Anterior cingulate cortex (tissue), 58 donors: ENCODE data around the gene VAC14.
"Not testable (repeated sequence)": the region's sequence is repeated elsewhere in the genome, so short reads cannot be mapped to it uniquely, and the experiment has no call there.

ENCODE experiments used
- DNase-seq, 58 donors: peaks; one replicate each; lab custom pipeline; 2025; lab: John Stamatoyannopoulos, UW

The VAC14 gene

DNA sequence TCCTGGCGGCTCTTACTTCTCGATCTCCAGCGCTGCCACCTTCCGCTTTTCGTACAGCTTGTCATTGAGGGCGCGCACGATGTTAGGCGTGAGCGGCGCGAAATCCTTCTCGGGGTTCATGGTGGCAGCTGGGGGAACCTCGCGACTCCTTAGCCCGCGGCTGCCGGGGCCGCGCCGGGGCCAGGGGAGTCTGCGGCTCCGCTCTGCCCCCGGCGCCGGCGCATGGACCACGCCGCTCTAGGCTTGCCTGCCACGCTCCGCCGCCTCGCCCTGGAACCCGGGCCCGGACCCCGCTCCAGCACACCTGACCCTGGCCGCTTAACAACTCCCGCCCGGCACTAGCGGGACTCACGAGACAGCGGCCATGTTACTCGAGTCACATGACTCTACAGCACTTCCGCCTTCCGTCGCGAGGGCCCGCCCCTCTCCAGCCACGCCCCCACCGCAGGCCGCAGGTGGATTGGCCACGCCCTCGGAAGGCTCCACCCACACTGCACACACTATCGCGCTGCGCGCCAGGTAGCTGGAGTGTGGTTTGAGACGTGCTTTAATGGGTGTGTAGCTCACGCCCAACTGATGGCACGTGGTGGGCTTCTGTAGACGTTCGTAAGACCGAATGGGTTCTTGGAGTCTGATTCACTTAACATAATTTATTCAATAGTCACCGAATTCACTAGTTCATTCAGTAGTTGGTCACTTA is at the start of gene VAC14:
Gene VAC14, minus strand, starts transcription at position 378 of the 700 bp plus-strand sequence. Its CDS starts 258 bp downstream, at position 120.
- peak in 57 of 58 donors; percentile 33 to 91 (median 81) for DNase-seq

DNA sequence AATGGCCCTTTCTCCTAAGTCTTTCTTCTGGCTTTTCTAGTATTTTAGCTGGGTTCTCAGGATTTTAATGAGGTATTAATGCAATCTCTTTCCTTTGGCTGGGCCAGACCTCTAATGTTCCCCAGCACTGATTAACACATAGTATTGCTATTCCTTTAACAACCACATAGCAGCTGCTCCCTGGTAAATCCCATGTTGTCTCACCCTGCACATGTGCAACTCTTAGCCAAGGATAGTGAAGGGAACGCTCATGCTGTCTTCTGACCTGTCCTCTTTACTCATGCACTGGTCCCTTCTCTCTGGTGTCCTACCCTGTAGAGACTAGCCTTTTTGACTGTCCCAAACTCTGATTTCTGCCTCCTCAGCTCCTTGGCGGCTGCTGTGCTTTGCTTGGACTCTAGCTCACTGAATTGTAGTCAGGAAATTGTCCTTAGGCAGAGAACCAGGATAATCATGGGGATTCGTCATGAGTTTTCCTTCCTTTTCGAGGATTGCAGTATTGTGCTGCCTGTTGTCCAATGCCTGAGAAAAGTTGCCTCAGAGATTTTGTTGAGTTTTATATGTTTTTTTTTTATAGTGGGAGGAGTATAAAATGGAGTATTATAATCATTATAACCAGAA is 22.6 kb upstream of the VAC14 start:
- DNase-seq, result not testable (repeated sequence)

DNA sequence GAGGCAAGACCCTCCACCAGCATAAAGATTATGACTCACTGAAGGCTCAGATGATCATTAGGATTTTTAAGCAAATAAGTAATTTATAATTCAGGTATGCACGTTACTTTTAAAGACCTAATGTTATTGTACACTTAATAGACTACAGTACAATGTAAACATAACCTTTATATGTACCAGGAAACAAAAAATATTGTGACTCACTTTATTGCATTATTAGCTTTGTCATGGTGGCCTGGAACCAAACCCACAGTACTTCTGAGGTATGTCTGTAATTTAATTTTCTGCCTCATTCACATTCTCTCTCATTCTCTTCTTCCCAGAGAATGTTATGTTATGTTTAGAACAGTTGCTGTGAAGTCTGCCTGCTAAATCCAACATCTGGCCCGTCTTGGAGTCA is 21.8 kb upstream of the VAC14 start:
- not testable (repeated sequence) for DNase-seq

DNA sequence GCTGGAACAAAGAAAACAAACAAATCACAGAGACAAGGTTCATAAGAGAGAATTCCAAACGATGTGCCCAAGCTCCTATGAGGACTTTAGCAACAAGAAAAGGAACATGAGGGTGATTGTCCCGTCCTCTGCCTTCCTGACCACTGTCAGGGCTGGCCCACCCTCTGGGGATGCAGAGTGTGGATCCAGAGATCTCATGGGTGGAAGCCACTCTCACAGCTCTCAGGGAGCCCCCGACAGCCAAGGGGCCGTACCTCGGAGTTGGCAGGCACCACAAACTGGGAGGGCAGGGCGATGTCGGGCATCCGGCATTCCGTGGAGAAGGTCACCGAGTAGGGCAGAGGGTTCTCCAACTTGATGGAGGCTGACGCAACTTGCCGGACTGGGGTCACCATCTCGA is 17.1 kb upstream of the VAC14 start:
- not testable (repeated sequence) for DNase-seq

DNA sequence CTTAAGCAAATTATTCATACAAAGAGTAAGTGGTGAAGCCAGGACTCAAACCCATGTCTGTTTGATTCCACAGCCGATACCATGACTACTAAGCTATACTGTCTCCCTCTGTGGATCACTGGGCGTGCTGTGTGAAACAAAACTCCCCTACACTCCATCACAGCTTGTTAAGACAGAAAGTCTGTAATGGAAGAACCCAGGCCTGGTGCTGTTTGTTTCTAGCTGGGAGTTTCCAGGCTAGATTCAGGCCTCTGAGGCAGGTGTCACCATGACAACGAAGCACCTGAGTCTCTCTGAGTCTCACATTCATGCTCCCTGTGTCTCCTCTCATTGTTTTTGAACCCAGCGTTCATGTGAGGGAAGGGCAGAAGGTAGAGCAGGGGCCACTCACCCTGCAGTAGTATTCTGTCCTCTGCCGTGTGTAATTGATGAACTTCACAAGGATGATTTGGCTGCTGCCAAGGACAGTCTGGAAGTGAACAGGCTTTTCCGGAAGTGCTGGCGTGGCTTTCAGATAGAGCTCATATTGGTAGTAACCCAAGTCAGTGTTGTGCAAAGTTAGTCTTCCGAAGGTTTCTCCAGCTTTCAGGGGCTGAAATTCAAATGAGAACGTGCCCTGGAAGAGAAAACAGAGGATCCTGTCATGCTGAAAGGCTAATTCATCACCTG is 8.6 kb upstream of the VAC14 start:
- DNase-seq, result no peak

DNA sequence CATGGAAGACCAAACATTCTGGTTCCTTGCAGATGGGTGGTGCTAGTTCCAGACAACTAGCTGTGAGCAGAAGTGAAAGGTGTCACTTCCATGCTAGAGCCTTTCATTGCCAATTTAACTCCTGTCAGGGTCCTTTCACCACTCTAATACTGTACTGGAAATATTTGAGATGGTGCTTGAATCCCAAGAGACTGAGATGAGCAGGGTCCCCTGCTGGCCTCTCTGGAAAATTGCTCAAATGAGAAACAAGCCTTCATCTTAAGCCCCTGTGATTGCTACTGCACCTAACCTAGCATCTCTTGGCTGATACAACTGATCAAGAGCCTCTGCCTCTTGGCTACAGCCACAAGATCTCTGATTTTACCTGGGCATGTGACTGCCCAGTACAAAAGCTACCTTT is 7.4 kb upstream of the VAC14 start:
- DNase-seq, result no peak

DNA sequence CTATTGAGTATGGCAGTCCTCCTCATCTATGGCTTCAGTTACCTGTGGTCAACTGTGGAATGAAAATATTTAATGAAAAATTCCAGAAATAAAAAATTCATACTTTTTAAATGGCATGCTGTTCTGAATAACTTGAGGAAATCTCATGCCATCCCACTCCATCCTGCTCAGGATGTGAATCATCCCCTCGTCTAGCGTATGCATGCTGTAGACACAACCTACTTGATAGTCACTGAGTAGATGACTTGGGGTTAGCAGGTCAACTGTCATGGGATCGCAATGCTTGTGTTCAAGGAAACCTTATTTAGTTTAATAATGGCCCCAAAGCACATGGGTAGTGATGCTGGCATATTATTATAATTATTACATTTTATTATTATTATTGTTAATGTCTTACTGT is 4.8 kb upstream of the VAC14 start:
- DNase-seq, result no peak

DNA sequence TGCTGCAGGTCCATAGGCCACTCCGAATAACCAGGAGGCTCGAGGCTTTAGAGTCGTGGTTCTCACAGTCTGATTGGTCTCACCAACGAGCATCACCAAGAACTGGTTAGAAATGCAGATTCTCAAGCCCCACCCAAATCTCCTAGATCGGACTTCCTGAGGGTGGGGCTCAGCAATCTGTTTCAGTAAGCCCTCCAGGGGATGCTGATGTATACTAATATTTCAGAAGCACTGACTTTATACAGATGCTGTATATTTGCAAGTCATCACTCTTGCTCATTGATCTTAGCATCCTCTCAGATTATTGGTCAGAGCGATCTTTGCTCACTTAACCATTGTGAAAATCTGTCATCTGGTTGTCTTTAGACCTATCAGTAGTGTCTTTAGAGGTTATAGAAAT is 4.4 kb upstream of the VAC14 start:
- no peak for DNase-seq

DNA sequence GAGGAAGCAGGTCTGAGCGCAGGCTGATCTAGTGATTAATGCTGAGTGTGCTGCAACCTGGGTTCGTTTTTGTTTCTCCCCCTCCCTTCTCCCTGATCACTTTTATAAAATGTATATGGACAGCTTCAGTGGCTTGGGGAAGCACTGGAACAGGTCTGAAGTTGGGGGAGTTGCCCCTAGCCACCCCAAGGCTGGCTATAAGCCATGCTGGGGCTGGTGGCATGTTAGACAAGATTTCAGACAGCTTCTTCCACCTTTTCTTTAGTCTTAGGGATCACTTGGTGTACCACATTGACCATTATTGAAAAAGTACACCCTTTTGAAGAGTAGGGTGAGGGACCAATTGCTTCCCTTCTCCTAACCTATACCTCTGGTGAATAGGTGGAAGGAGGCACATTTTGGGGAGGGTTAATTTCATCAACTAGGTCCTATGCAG is 3.8 kb upstream of the VAC14 start:
- no peak for DNase-seq

DNA sequence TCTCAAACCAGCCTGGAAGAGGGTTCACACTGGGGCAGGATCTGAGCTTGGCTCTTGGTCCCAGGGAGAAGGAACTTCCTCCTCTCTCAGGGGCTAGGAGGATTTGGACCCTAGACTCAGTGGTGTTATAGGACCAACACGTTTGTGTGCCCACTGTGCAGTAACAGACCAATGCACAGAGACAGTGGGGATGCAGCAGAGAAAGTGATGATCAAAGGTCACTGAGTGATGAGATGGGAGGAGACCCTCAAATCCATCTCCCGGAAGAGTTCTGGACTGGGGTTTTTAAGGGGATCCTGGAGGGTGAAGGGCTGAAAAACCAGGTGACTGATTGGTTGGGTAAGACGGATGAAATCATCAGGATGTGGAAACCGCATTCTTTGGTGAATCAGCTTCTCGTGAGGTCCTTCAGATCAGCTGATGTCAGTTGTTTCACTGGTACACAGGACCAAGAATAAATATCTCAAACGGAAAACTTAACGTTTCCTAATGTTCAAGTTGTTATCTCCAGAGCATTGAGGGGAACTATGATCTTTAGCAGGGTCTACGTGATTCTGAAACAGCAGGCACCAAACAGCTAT is 3.3 kb upstream of the VAC14 start:
- DNase-seq, result no peak

DNA sequence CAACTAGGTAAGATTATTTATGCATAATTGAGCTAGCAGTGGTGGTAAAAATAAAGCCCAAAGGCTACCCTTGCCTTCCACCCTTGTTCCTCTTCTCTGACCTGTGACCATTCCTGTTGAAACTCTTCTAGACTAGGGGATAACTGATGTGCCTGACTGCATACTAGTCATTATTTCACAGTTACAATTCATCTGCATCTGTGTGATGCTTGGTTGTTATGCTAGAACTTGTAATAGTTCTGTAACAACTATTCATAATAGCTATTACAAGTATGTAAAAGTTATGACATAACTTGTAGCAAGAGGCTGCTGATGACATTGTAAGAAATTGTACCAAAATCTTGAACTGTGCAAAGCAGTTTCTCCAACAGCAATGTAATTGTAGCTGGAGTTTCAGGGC is 2.4 kb upstream of the VAC14 start:
- DNase-seq, result no peak

DNA sequence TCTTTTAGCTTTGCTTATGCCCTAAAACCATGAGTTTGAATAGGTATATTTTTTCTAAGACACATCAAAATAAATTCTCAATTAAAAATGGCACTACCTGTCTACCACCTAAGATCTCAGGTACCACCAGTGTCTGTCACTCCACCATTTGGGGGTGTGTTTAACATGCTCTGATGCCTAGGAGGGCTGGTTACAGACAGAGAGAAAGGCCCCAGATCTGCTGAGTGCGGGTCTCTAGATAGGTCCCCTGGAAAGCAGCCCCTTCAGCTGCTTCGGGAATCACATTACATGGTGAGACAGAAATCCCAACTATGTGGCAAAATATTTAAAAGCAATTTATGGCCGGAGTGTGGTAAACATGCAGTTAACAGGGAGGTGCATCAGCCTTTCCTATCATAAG is 653 bp upstream of the VAC14 start:
- DNase-seq, result no peak

DNA sequence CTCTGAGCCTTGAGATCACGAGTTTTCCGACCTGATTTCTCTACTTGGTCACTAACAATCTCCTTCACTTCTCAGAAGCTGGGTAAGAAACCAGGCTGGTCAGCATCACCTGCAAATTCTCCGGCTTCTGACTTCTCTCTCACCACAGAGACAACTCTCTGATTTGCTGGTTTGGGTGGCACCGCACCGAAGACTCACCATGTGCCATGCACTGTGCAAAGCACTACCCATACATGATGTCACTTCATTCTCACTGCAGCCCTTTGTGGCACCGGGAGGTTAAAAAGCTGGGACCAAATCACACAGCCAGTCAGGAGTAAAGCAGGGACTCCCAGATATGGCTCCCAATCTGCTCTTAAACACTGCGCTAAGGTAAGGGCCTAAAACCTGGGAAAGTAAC is 647 bp downstream of the VAC14 start:
- DNase-seq, result no peak

DNA sequence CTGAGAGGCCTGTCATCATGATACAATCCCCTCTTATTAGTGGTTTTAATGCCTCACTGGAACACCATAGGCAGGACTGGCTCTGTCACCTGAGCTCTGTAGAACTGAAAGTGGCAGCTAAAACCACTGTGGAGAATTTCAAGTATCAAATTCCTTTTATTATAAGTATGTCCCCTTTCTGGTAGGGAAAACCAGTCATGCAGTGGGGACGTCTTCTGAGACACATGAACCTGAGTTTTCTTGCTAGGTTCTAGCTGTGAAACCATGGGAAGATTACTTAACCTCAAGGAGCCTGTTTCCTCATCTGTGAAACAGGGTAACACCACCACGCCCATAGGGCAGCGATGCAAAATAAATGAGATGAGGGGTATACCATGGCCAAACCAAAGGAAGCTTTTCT is 4.7 kb downstream of the VAC14 start:
- no peak for DNase-seq

DNA sequence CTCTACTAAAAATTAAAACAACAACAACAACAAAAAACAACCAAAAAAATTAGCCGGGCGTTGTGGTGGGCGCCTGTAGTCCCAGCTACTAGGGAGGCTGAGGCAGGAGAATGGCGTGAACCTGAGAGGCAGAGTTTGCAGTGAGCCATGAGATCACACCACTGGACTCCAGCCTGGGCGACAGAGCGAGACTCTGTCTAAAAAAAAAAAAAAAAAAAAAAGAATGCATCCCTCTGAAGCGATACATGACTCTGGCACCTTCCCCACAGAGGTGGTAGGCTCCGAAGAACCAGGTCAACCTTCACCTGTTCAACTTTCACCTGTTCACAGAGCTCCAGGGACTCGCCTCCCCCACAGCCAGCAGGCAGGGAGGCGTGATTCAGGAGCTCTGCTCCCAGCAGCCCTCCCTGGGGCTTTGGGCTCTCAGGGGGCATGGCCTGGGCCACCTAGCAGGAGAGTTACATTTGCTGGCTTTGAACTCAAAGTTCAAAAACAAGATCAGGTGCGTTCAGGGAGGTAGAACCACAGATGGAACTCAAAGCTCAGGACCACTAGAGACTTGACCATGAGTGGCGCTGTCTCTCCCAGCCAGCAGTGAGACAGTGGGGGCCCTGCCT is 5.6 kb downstream of the VAC14 start:
- no peak for DNase-seq

DNA sequence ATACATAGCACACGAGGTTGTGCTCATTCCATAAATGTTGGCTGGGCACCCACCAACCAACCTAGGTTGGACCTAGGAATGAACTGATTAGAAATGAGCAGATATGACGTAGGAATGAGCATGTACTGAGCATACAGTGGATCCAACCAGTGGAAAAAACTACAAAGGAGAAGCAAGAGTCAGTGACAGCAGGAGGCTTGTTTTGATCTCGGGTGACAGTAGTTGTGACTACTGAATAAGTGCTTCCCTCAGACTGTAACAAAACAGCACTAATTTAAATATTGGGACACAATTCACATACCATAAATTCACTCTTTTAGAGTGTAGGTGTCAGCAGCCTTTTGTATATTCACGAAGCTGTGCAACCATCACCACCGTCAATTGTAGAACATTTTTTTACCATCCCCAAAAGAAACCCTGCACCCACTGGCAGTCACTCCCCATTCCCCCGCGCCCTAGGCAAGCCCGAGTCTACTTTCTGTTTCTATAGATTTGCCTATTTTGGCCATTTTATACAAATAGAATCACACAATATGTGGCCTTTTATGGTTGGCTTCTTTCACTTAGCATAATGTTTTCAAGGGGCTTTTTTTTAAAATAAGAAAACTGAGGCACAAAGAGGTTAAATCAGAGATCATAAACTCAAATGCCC is 7.0 kb downstream of the VAC14 start:
- no peak for DNase-seq

DNA sequence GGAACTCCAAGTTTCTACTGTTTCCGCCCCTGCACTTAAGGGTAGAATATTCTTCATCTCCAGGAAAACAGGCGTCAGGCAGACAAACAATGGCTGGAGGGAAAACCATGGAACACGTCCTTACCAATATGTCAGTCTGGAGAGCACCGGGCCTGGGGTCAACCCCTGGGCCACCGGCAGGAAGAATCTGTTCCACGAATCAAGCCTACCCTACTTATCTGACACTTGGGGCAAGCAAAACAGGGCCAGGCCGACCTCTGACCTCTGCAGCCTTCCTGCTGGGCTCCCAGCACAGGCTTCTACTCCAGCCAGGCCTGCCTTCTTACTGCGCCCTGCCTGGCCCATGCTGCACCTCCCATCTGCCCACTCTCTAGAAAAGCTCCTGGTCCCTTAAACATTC is 10.1 kb downstream of the VAC14 start:
- DNase-seq, result no peak

DNA sequence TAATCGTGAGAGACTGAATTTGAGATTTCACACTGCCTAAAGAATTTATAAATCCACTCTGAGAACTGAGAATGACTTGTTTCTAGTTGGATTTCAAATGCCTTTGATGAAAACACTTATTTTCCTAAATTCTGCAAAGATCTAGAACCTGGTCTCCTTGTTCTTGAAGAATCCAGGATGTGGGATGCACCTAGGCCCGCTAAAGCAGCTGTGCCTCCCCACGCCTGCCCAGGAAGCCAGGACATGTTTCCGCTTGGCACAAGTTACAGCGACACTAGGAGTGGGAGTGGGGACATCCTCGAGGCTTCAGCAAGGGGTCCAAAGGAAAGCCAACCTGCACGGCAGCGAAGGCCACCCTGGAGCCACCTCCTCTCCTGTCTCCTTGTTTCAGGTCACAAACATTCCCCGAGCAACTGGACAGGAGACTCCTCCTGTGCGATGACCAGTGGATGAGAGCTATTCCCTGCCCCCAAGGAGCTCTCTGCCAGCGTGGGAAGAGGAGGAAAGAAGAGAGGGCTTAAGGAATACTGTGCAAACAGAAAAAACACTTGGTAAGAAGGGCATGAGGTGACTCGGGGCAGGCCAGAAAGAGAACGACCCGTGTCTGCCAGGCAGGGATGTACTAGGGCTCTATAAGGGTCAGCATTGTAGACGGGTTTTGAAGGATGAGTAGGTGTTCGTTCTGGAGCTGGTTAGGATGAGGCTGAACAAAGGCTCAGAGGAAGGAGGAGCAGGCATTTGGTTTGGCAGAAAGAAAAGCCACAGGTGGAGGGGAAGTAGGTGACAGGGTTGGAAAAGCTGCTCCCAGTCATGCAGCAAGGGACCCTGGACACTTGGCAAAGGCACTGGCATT is 11.1 kb downstream of the VAC14 start:
- DNase-seq, result no peak
